ENCODE data around the gene MAPKAPK3.

MAPKAPK3 gene

GRCh38 chr3:50581459-50581842, 35.5 kb upstream of the MAPKAPK3 start:
- no peak overlapping the region for H3K4me3 ChIP-seq (ENCODE audit: low read depth, low read length)
- DNase-seq (ENCODE audit: low read depth), result no peak
- no peak for TF ChIP-seq CTCF (conservative IDR thresholded peaks at IDR 0.05; ENCODE audit: low read depth, low read length)

- no peak for TF ChIP-seq CTCF (conservative IDR thresholded peaks at IDR 0.05; ENCODE audit: low read depth, low read length)
- DNase-seq (ENCODE audit: low read depth), result no peak
- H3K4me3 ChIP-seq (ENCODE audit: low read depth, low read length), result no peak overlapping the region
Measured at GRCh38 chr3:50582083-50582482, 34.9 kb upstream of the MAPKAPK3 start.

GRCh38 chr3:50583897-50584296, 33.1 kb upstream of the MAPKAPK3 start:
- DNase-seq (ENCODE audit: low read depth), result no peak
- TF ChIP-seq CTCF (conservative IDR thresholded peaks at IDR 0.05; ENCODE audit: low read depth, low read length), result no peak
- H3K4me3 ChIP-seq (ENCODE audit: low read depth, low read length), result no peak overlapping the region

- DNase-seq (ENCODE audit: low read depth), result peak; percentile 69
- H3K4me3 ChIP-seq (ENCODE audit: low read depth, low read length), result no peak overlapping the region
- no peak for TF ChIP-seq CTCF (conservative IDR thresholded peaks at IDR 0.05; ENCODE audit: low read depth, low read length)
Measured at GRCh38 chr3:50584391-50584790, 32.6 kb upstream of the MAPKAPK3 start.

- DNase-seq (ENCODE audit: low read depth), result no peak
- no peak for TF ChIP-seq CTCF (conservative IDR thresholded peaks at IDR 0.05; ENCODE audit: low read depth, low read length)
- H3K4me3 ChIP-seq (ENCODE audit: low read depth, low read length), result no peak overlapping the region
Measured at GRCh38 chr3:50585919-50586762, 30.8 kb upstream of the MAPKAPK3 start.

GRCh38 chr3:50586763-50587070, 30.2 kb upstream of the MAPKAPK3 start:
- no peak for DNase-seq (ENCODE audit: low read depth)
- no peak for TF ChIP-seq CTCF (conservative IDR thresholded peaks at IDR 0.05; ENCODE audit: low read depth, low read length)
- no peak overlapping the region for H3K4me3 ChIP-seq (ENCODE audit: low read depth, low read length)

GRCh38 chr3:50587373-50587772, 29.6 kb upstream of the MAPKAPK3 start:
- DNase-seq (ENCODE audit: low read depth), result no peak
- TF ChIP-seq CTCF (conservative IDR thresholded peaks at IDR 0.05; ENCODE audit: low read depth, low read length), result no peak
- no peak overlapping the region for H3K4me3 ChIP-seq (ENCODE audit: low read depth, low read length)
